DND-41 (cell line): ENCODE data around the gene DNAAF5.

ENCODE experiments used
- ATAC-seq: fragments of 200-7000 bp; cut with Tn5 transposase; 3 replicates; pipeline ENCODE4 v1.9.1; 2021; ENCODE audit warnings: low read depth; ENCODE audit not compliant: insufficient read depth
- DNase-seq: peaks from one replicate; pipeline ENCODE4 v3.0.0-alpha.2; 2020
- H2AFZ ChIP-seq: 2 replicates; pipeline ENCODE4 v1.6.0; 2012; ENCODE audit warnings: low read depth, low read length
- H3K27ac ChIP-seq: 2 replicates; pipeline ENCODE4 v1.5.1; 2012; ENCODE audit warnings: low read length, inconsistent platforms
- H3K27me3 ChIP-seq: fragments of 200-600 bp; sonication (generic); 2 replicates; pipeline ENCODE4 v1.6.0; 2012; ENCODE audit warnings: low read length, mild to moderate bottlenecking, inconsistent platforms; ENCODE audit not compliant: insufficient read depth, poor library complexity
- H3K36me3 ChIP-seq: 2 replicates; pipeline ENCODE4 v1.5.1; 2012; ENCODE audit warnings: low read length, inconsistent platforms; ENCODE audit not compliant: insufficient read depth
- H3K4me1 ChIP-seq: 2 replicates; pipeline ENCODE4 v1.5.1; 2012; ENCODE audit warnings: mild to moderate bottlenecking, low read length; ENCODE audit not compliant: insufficient read depth
- H3K4me2 ChIP-seq: 2 replicates; pipeline ENCODE4 v1.6.0; 2012; ENCODE audit warnings: mild to moderate bottlenecking, moderate library complexity, low read length, inconsistent platforms; ENCODE audit not compliant: insufficient read depth
- H3K4me3 ChIP-seq, 2 experiments: fragments of 200-600 bp in 1 of 2; shearing (Covaris generic) in 1 of 2; 2 replicates each; pipeline ENCODE4 v1.5.1; 2012 to 2016; ENCODE audit warnings: inconsistent platforms in 2 of 2, low read length in 2 of 2, mild to moderate bottlenecking in 2 of 2, low read depth in 1 of 2, moderate library complexity in 1 of 2
- H3K79me2 ChIP-seq: 2 replicates; pipeline ENCODE4 v1.6.0; 2012; ENCODE audit warnings: low read length, inconsistent platforms; ENCODE audit not compliant: insufficient read depth
- H3K9ac ChIP-seq: 2 replicates; pipeline ENCODE4 v1.6.0; 2012; ENCODE audit warnings: low read depth, mild to moderate bottlenecking, inconsistent platforms, low read length, moderate library complexity
- H3K9me3 ChIP-seq: 2 replicates; pipeline ENCODE4 v1.5.1; 2012; ENCODE audit warnings: low read length, moderate library complexity, mild to moderate bottlenecking, inconsistent platforms; ENCODE audit not compliant: insufficient read depth, severe bottlenecking
- H4K20me1 ChIP-seq: 2 replicates; pipeline ENCODE4 v1.6.0; 2012; ENCODE audit warnings: low read length; ENCODE audit not compliant: insufficient read depth
- CTCF ChIP-seq: IDR thresholded peaks from 2 replicates; pipeline ENCODE4 v1.5.1; 2012; ENCODE audit warnings: borderline replicate concordance, low read length, moderate library complexity, mild to moderate bottlenecking; ENCODE audit not compliant: poor library complexity, severe bottlenecking; ENCODE audit errors: extremely low read depth
- EZH2 ChIP-seq: IDR thresholded peaks from 3 replicates; pipeline ENCODE4 v1.6.1; 2012; ENCODE audit warnings: borderline replicate concordance, low read depth, mild to moderate bottlenecking, moderate library complexity, low read length, inconsistent platforms; ENCODE audit not compliant: severe bottlenecking

The DNAAF5 gene

GRCh38 chr7:824081-824480 is 97.6 kb downstream of the DNAAF5 start:
- no peak overlapping the region for H3K4me2 ChIP-seq
- H3K36me3 ChIP-seq = peaks cover 11% of the 10 kb centered on the region; the same call in 1 of the 2 replicates
- no peak overlapping the region for H3K9ac ChIP-seq
- no peaks in the 10 kb centered on the region for H3K9me3 ChIP-seq
- no peak for DNase-seq
- peaks cover 97% of the 10 kb centered on the region for H3K79me2 ChIP-seq
- H3K4me3 ChIP-seq = no peak overlapping the region
- ATAC-seq = no peak
- no peak overlapping the region for H2AFZ ChIP-seq
- no peak for TF ChIP-seq CTCF
- TF ChIP-seq EZH2 = no peak
- H4K20me1 ChIP-seq = peaks cover 76% of the 10 kb centered on the region
- no peaks in the 10 kb centered on the region for H3K27me3 ChIP-seq
- H3K4me1 ChIP-seq = no peaks in the 10 kb centered on the region
- H3K27ac ChIP-seq = no peak overlapping the region

GRCh38 chr7:824664-825063 is 98.2 kb downstream of the DNAAF5 start:
- no peak overlapping the region for H2AFZ ChIP-seq
- TF ChIP-seq EZH2 (no peak), CTCF (no peak)
- H3K27me3 ChIP-seq = no peaks in the 10 kb centered on the region
- ATAC-seq (no peak), DNase-seq (no peak)
- no peak overlapping the region for H3K9ac ChIP-seq
- H3K9me3 ChIP-seq = no peaks in the 10 kb centered on the region
- H3K79me2 ChIP-seq = peaks cover 96% of the 10 kb centered on the region
- H3K36me3 ChIP-seq = peaks cover 11% of the 10 kb centered on the region; the same call in 1 of the 2 replicates
- no peak overlapping the region for H3K4me3 ChIP-seq
- no peaks in the 10 kb centered on the region for H3K4me1 ChIP-seq
- no peak overlapping the region for H3K4me2 ChIP-seq
- peaks cover 76% of the 10 kb centered on the region for H4K20me1 ChIP-seq
- no peak overlapping the region for H3K27ac ChIP-seq

GRCh38 chr7:825386-825785 is 98.9 kb downstream of the DNAAF5 start:
- Histone ChIP-seq H3K27me3 (no peaks in the 10 kb centered on the region), H3K4me1 (no peaks in the 10 kb centered on the region), H3K27ac (no peak overlapping the region), H3K9ac (no peak overlapping the region), H2AFZ (no peak overlapping the region), H4K20me1 (peaks cover 74% of the 10 kb centered on the region), H3K36me3 (peaks cover 11% of the 10 kb centered on the region; the same call in 1 of the 2 replicates), H3K4me2 (no peak overlapping the region), H3K4me3 (no peak overlapping the region), H3K79me2 (peaks cover 96% of the 10 kb centered on the region), H3K9me3 (no peaks in the 10 kb centered on the region)
- ATAC-seq (no peak), DNase-seq (no peak)
- TF ChIP-seq CTCF = no peak
- no peak for TF ChIP-seq EZH2
